OCI-LY7 (cell line): ENCODE results near the gene GTF2I. TPM values are rescaled to one million over a fixed set of nuclear protein-coding genes. Genes with fewer than 3 reads are reported as not detected.
"Not testable (repeated sequence)": the region's sequence is repeated elsewhere in the genome, so short reads cannot be mapped to it uniquely, and the experiment has no call there.

ENCODE experiments used
- BruUV-seq: library from RNA; stranded (reverse); fragments of 400-500 nt; replicated peaks from 2 replicates; lab custom pipeline; 2021; lab: Mats Ljungman, UMichigan
- CTCF ChIA-PET: fragments of 300-600 bp; sonication (Branson Sonifier 250); formaldehyde crosslinking; loops from one replicate; lab custom pipeline; 2022; ENCODE audit warnings: antibody characterized with exemption; ENCODE audit not compliant: unreplicated experiment; lab: Charles Lee
- POLR2A ChIA-PET: fragments of 300-600 bp; sonication (Branson Sonifier 250); formaldehyde crosslinking; loops from one replicate; lab custom pipeline; 2022; ENCODE audit warnings: antibody characterized with exemption; lab: Charles Lee
- DNase-seq: peaks from one replicate; pipeline ENCODE4 v3.0.0-alpha.2; 2015; ENCODE audit warnings: low spot score
- H2AFZ ChIP-seq: fragments of 200-600 bp; sonication (generic), shearing (Covaris generic); 2 replicates; pipeline ENCODE4 v1.6.1; 2014; ENCODE audit warnings: mild to moderate bottlenecking, antibody characterized with exemption, low read length, moderate library complexity
- H3K27ac ChIP-seq: fragments of 200-600 bp; sonication (generic); 2 replicates; pipeline ENCODE4 v1.5.1; 2014; ENCODE audit warnings: mixed run types, low read depth, mild to moderate bottlenecking, moderate library complexity, low read length, inconsistent platforms; ENCODE audit not compliant: poor library complexity, severe bottlenecking
- H3K36me3 ChIP-seq: fragments of 200-600 bp; sonication (generic); 2 replicates; pipeline ENCODE4 v1.6.1; 2014; ENCODE audit warnings: mild to moderate bottlenecking, antibody characterized with exemption, low read length, moderate library complexity, mixed read lengths; ENCODE audit not compliant: insufficient read depth
- H3K4me1 ChIP-seq: fragments of 200-600 bp; sonication (generic); 2 replicates; pipeline ENCODE4 v1.5.1; 2014; ENCODE audit warnings: mild to moderate bottlenecking, low read length; ENCODE audit not compliant: insufficient read depth, poor library complexity, severe bottlenecking
- H3K4me2 ChIP-seq: fragments of 200-600 bp; sonication (generic); 2 replicates; pipeline ENCODE4 v1.6.1; 2014; ENCODE audit warnings: mild to moderate bottlenecking, low read length
- H3K4me3 ChIP-seq: fragments of 200-600 bp; sonication (generic); 2 replicates; pipeline ENCODE4 v1.5.1; 2014; ENCODE audit warnings: mild to moderate bottlenecking, low read depth, low read length; ENCODE audit not compliant: poor library complexity, severe bottlenecking
- H3K79me2 ChIP-seq: fragments of 200-600 bp; sonication (generic); 2 replicates; pipeline ENCODE4 v1.6.1; 2016; ENCODE audit warnings: low read depth, mild to moderate bottlenecking, low read length, moderate library complexity, mixed read lengths; ENCODE audit not compliant: insufficient read depth
- H3K9me2 ChIP-seq: fragments of 200-600 bp; sonication (generic); 2 replicates; pipeline ENCODE4 v1.6.1; 2016; ENCODE audit warnings: mild to moderate bottlenecking, low read length, mixed read lengths; ENCODE audit not compliant: insufficient read depth
- H3K9me3 ChIP-seq: fragments of 200-600 bp; sonication (generic); 2 replicates; pipeline ENCODE4 v1.6.1; 2014; ENCODE audit warnings: mild to moderate bottlenecking, mixed run types, low read length, mixed read lengths
- H4K20me1 ChIP-seq: fragments of 200-600 bp; sonication (generic); 2 replicates; pipeline ENCODE4 v1.6.1; 2014; ENCODE audit warnings: mild to moderate bottlenecking, antibody characterized with exemption, low read length, moderate library complexity, mixed read lengths; ENCODE audit not compliant: insufficient read depth
- EZH2phosphoT487 ChIP-seq: fragments of 200-600 bp; sonication (generic); IDR thresholded peaks from 2 replicates; pipeline ENCODE4 v1.6.1; 2018; ENCODE audit warnings: low read depth, borderline replicate concordance, mild to moderate bottlenecking, mixed run types, antibody characterized with exemption, low read length, moderate library complexity, mixed read lengths
- intact Hi-C: fragments of 100-400 bp; cut with micrococcal nuclease; formaldehyde crosslinking; loops from one replicate; pipeline ENCODE4 v1.10.0; 2022; ENCODE audit not compliant: unreplicated experiment
- total RNA-seq, 2 experiments: library from RNA; depleted of rRNA in 1 of 2; stranded (reverse); fragments of >200 nt in 1 of 2; shearing (Covaris generic) in 1 of 2; gene quantifications; 2 replicates each; pipeline ENCODE4 v1.2.3, GENCODE V29; 2014 to 2022
- TF ChIP-seq, protein P1 (sequence below): fragments of 200-600 bp; sonication (generic); conservative IDR thresholded peaks from 2 replicates; pipeline ENCODE4 v1.5.1; 2014; ENCODE audit warnings: mild to moderate bottlenecking, antibody characterized with exemption, low read length, moderate library complexity, mixed read lengths

GTF2I gene
- total RNA-seq, 2 experiments from 2014 or later: 188 to 269 TPM

DNA sequence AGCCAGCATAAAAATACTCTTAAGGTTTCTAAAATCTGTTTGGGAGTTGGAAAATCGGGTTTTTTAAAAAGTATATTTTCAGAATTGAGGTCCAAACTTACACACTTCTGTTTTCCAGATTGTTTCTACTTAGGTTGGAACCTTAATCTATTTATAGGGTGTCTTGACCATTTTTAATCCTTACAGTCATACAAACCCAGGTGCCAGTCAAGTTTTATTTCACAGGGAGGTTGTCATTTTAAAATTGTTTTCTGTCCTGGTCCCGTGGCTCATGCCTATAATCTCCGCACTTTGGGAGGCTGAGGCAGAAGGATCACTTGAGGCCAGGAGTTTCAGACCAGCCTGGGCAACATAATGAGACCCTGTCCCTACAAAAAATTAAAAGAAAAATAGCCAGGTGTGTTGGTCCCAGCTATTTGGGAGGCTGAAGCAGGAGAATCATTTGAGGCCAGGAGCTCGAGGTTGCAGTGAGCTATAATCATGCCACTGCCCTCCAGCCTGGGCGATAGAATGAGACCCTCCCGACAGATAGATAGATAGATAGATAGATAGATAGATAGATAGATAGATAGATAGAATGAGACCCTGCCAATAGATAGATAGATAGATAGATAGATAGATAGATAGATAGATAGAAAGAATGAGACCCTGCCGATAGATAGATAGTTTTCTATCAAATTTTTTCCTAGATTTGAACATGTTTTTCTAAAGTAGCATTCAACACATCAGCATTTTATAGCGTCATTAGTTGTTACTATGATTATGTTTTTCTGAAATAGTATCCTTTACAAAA lies 69.0 kb downstream of the GTF2I start:
- Histone ChIP-seq H4K20me1 (no peaks in the 10 kb centered on the region), H3K36me3 (peaks cover 45% of the 10 kb centered on the region), H2AFZ (no peak overlapping the region), H3K27ac (no peak overlapping the region), H3K9me2 (no peaks in the 10 kb centered on the region), H3K4me2 (no peak overlapping the region), H3K9me3 (no peaks in the 10 kb centered on the region), H3K4me3 (no peak overlapping the region), H3K4me1 (no peaks in the 10 kb centered on the region), H3K79me2 (no peaks in the 10 kb centered on the region)
- no peak for TF ChIP-seq EZH2phosphoT487
- TF ChIP-seq, protein P1, sequence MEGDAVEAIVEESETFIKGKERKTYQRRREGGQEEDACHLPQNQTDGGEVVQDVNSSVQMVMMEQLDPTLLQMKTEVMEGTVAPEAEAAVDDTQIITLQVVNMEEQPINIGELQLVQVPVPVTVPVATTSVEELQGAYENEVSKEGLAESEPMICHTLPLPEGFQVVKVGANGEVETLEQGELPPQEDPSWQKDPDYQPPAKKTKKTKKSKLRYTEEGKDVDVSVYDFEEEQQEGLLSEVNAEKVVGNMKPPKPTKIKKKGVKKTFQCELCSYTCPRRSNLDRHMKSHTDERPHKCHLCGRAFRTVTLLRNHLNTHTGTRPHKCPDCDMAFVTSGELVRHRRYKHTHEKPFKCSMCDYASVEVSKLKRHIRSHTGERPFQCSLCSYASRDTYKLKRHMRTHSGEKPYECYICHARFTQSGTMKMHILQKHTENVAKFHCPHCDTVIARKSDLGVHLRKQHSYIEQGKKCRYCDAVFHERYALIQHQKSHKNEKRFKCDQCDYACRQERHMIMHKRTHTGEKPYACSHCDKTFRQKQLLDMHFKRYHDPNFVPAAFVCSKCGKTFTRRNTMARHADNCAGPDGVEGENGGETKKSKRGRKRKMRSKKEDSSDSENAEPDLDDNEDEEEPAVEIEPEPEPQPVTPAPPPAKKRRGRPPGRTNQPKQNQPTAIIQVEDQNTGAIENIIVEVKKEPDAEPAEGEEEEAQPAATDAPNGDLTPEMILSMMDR: no peak
- ChIA-PET CTCF (no interaction called here), POLR2A (interaction anchor here (1.0 kb wide), 1 partner anchor 9 kb away, joined by 4 read pairs; no protein-coding TSS in a partner anchor)
- BruUV-seq: no TSS peak
- intact Hi-C loops: no loop called here
- no peak for DNase-seq

DNA sequence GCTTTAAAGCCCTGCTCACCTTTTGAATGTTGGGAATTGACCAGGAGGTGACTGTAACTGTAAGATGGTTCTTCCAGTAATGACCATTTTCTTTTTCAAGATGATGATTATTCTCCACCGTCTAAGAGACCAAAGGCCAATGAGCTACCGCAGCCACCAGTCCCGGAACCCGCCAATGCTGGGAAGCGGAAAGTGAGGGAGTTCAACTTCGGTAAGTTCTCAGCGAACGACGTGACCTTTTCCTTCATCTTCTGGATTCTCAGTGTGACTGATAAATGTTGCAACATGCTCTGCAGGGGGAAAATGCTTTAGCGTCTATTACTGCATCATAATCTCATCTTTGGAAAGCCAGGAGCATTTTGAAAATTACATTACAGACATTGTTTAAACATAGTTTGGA lies 71.2 kb downstream of the GTF2I start:
- CTCF ChIA-PET, H3K27ac ChIP-seq, intact Hi-C loops, H4K20me1 ChIP-seq, H3K9me3 ChIP-seq, H2AFZ ChIP-seq, H3K4me3 ChIP-seq, H3K4me2 ChIP-seq, H3K79me2 ChIP-seq, H3K4me1 ChIP-seq, DNase-seq, POLR2A ChIA-PET, H3K9me2 ChIP-seq, BruUV-seq: not testable (repeated sequence)
- peaks cover 27% of the 10 kb centered on the region for H3K36me3 ChIP-seq

DNA sequence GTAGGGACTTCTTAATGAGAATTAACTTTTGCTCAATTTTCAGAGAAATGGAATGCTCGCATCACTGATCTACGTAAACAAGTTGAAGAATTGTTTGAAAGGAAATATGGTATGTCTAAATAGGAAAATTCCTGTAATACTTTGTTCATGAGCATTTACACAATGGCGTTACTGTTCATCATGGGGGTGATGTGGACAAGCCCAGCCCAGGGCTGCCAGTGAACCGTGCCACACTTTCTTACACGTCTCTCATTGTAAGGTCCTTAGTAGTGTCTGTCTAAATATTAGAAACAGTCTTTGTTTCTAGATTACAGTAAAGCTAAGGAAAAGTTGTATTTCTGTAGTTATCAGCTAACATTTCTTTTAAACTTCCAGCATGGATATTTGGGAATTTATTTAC lies 72.7 kb downstream of the GTF2I start:
- CTCF ChIA-PET, H3K79me2 ChIP-seq, H3K4me3 ChIP-seq, H4K20me1 ChIP-seq, DNase-seq, H3K9me3 ChIP-seq, H3K27ac ChIP-seq, H3K4me2 ChIP-seq, BruUV-seq, intact Hi-C loops, H2AFZ ChIP-seq, H3K4me1 ChIP-seq, H3K9me2 ChIP-seq: not testable (repeated sequence)
- H3K36me3 ChIP-seq: peaks cover 19% of the 10 kb centered on the region
- POLR2A ChIA-PET: interaction anchor here (0.7 kb wide), 1 partner anchor 203 kb away, joined by 5 read pairs; no protein-coding TSS in a partner anchor

DNA sequence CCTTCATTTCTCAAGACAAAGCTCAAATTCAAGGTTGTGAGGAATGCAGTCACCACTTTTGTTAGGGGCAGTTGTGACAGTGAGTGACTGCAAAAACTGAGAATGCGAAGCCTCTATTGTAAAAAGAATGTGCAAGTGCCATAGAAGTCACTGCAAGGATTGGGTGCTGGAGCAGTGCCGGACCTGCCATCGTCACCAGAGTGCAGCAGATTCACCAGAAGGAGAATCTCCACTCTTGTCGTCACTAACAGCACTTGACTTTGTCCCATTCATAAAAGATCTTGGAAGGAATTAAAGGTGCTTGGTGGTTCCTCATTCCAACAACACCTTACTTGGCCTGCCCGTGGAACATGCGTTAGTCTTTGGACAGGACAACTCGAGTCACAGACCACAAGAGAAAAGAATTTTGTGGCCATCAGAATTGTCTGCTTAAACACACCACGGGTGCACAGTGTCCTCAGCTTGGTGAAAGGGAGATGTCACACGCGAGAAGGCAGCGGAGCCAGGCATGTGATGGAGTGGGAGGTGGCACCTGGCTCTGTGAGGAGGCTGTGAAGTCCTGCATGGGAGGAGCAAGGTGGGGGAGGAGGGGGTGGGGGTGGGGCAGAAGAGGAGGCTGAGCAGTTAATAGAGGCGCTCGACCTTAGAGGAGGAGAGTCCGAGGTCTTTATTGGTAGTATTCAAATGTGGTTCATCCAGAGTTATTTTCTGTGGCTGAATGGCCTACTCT lies 82.6 kb downstream of the GTF2I start:
- CTCF ChIA-PET, H3K79me2 ChIP-seq, H3K36me3 ChIP-seq, H3K4me3 ChIP-seq, H3K4me2 ChIP-seq, H3K9me2 ChIP-seq, POLR2A ChIA-PET, intact Hi-C loops, H3K4me1 ChIP-seq, H3K9me3 ChIP-seq, H2AFZ ChIP-seq, H3K27ac ChIP-seq, H4K20me1 ChIP-seq, DNase-seq: not testable (repeated sequence)
- BruUV-seq: TSS peak; percentile 46

DNA sequence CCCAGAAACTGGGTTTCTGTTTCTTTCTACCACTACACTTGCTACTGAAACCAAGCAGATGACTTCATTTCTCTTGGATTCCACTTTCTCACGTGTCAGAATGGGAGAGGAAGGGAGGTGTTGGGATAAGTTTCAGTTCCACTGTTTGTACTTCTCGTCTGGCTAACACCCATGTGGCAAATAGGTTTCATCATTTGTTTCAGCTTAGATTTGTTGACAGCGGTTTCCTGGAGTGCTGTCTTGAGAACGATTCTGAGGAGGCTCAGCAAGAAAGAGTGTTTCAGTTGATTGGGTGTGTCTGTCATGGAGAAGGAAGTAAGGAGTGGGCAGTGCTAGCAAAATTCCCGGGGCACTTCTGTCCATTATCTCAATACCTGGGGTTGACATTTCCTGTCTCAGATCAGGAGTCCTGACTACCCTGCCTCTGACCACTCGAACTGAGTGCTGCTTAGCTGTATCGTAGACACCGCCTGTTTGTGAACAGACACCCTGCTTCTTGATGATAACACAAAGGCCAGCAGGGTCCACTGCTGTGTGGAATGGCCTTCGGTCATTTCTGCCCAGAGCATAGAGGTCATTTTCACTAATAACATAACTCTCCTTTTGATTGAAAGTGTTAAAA lies 86.5 kb downstream of the GTF2I start:
- intact Hi-C loops, POLR2A ChIA-PET, H3K79me2 ChIP-seq, DNase-seq, H4K20me1 ChIP-seq, H3K36me3 ChIP-seq, CTCF ChIA-PET, BruUV-seq, H3K27ac ChIP-seq, H3K9me3 ChIP-seq, H3K9me2 ChIP-seq, H3K4me2 ChIP-seq, H3K4me3 ChIP-seq, H2AFZ ChIP-seq, H3K4me1 ChIP-seq: not testable (repeated sequence)
